ENCODE data around the gene ROBO2.

ROBO2 gene

DNA sequence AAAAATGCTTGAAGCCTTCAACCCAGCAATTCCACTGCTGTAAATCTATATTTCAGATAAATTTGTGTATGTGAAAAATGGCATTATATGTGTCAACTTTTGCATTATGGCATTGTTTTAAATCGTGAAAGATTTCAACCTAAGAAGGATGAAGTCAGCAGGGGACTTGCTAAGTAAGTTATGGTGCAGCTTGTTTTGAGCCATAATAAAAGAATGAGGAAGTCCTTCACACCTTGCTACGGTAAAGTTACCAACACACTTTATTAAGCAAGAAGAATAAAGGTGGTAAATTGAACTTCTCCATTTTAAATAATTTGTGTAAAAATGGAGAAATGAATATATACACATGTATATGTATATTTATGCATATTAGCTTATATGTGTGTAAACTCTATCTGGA, 371.4 kb downstream of the ROBO2 start:
- no peaks in the 10 kb centered on the region for H4K20me1 ChIP-seq
- no peaks in the 10 kb centered on the region for H3K27me3 ChIP-seq
- peaks cover 11% of the 10 kb centered on the region for H3K9me3 ChIP-seq
- no peaks in the 10 kb centered on the region for H3K36me3 ChIP-seq
- H3K4me1 ChIP-seq, result no peaks in the 10 kb centered on the region
- H3K4me3 ChIP-seq, result no peak overlapping the region
- no peak overlapping the region for H3K9ac ChIP-seq
- H3K4me2 ChIP-seq, result no peak overlapping the region
- no peak for TF ChIP-seq Cebpa-rat (IDR thresholded peaks at IDR 0.05)
- no peak overlapping the region for H3K27ac ChIP-seq

DNA sequence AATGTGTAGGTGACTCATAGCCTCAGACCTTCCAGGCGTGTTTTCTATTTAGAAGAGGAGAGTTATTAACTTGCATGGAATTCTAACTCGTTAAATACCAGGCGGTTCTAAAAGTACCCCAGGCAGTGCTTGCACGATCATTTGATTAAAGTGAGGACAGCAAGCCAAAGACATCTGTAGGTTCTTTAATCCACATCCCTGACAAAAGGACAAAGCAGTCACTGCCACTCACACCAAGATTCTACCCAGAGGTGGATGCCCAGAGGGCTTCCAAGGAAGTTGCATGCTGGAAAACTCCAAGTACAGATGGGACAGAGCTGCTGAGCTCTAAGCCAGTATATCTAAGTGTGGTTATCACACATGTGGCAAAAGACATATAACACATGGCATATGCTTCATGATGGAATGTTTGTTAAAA, 372.1 kb downstream of the ROBO2 start:
- Histone ChIP-seq H3K9ac (no peak overlapping the region), H3K4me1 (no peaks in the 10 kb centered on the region), H3K36me3 (no peaks in the 10 kb centered on the region), H3K27me3 (no peaks in the 10 kb centered on the region), H3K4me2 (no peak overlapping the region), H4K20me1 (no peaks in the 10 kb centered on the region), H3K27ac (no peak overlapping the region), H3K9me3 (peaks cover 11% of the 10 kb centered on the region), H3K4me3 (no peak overlapping the region)
- TF ChIP-seq Cebpa-rat (IDR thresholded peaks at IDR 0.05), result no peak

DNA sequence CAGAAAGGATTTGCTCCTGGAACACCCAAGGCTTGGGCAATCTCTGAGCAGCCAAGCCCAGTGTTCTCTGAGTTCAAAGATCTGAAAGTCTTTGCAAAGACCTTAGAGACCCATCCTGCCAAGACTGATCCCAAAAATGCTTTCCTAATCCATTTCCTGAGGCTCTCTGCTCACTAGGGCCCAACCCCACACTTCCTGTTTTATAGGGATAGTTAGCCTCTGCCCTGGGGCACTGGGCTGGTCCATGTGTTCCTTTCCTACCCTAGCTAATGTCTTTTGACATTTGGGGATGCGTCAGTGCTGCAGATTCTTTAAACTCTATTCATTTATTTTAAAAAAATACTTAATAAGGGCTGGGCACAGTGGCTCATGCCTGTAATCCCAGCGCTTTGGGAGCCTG, 372.7 kb downstream of the ROBO2 start:
- no peaks in the 10 kb centered on the region for H3K4me1 ChIP-seq
- H3K27me3 ChIP-seq, result no peaks in the 10 kb centered on the region
- no peak overlapping the region for H3K27ac ChIP-seq
- peaks cover 11% of the 10 kb centered on the region for H3K9me3 ChIP-seq
- no peak overlapping the region for H3K9ac ChIP-seq
- H4K20me1 ChIP-seq, result no peaks in the 10 kb centered on the region
- H3K36me3 ChIP-seq, result no peaks in the 10 kb centered on the region
- TF ChIP-seq Cebpa-rat (IDR thresholded peaks at IDR 0.05), result no peak
- no peak overlapping the region for H3K4me3 ChIP-seq
- no peak overlapping the region for H3K4me2 ChIP-seq

DNA sequence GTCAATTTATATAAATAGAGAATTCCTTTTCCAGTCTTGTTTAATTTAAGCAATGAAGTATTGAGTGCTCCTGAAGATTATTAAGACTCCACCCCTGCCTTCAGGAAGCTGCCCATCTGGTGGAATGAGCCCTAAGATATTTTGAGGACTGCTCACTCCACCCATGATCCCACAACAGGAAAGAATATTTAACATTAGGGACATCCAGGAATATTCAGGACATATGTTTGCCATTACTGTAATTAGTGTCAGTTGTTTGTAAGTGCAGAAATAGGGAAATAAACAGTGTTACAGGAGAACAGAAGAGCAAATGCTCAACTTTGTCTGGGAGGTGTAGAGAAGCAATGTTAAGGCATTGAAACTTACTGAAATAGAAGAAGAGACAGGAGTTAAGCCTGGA, 375.0 kb downstream of the ROBO2 start:
- no peaks in the 10 kb centered on the region for H3K36me3 ChIP-seq
- H3K9me3 ChIP-seq, result peaks cover 11% of the 10 kb centered on the region
- H4K20me1 ChIP-seq, result no peaks in the 10 kb centered on the region
- no peaks in the 10 kb centered on the region for H3K4me1 ChIP-seq
- no peak for TF ChIP-seq Cebpa-rat (IDR thresholded peaks at IDR 0.05)
- no peak overlapping the region for H3K4me3 ChIP-seq
- no peak overlapping the region for H3K27ac ChIP-seq
- no peak overlapping the region for H3K9ac ChIP-seq
- no peak overlapping the region for H3K4me2 ChIP-seq
- no peaks in the 10 kb centered on the region for H3K27me3 ChIP-seq

DNA sequence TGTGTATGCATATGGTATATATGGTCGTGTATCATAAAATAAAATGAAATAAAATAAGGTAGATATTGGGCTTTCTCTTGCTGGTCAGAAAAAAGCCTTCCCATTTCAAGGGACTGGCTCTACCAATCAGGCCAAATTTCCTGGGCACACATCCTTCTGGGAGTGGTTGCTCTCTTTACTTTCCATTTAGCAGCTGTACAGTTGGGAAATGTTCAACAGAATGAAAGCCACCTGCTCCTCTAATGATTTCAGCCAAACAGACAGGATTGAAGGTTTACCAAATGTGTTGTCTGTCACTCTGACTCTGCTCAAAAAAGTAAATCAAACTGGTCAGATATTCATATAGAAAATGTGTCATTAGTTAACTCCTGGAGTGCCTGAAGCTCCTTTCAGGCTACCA, 380.4 kb downstream of the ROBO2 start:
- Histone ChIP-seq H3K27me3 (no peaks in the 10 kb centered on the region), H4K20me1 (no peaks in the 10 kb centered on the region), H3K4me2 (no peak overlapping the region), H3K36me3 (no peaks in the 10 kb centered on the region), H3K4me3 (no peak overlapping the region), H3K4me1 (no peaks in the 10 kb centered on the region), H3K27ac (no peak overlapping the region), H3K9ac (no peak overlapping the region), H3K9me3 (peaks cover 9% of the 10 kb centered on the region)
- no peak for TF ChIP-seq Cebpa-rat (IDR thresholded peaks at IDR 0.05)

DNA sequence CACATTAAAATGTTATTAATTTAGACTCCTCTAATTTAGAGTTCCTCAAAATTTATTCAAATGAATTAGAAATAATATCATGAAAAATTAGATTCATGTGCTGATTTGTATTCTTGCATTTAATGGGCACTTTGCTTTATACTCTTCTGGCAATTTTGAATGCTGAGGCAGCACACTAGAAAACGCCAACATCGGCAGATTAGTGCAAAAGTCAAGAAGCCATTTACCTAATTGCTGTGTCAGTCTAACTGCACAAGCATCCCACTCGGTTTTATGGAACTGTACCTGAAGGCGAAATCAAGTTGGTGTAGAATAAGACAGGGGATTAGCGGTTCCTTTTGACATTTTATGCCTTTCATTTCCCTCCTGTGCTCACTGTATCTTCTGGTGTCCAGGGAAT, 382.0 kb downstream of the ROBO2 start:
- H3K4me2 ChIP-seq, result no peak overlapping the region
- H3K27me3 ChIP-seq, result no peaks in the 10 kb centered on the region
- H3K4me3 ChIP-seq, result no peak overlapping the region
- no peak for TF ChIP-seq Cebpa-rat (IDR thresholded peaks at IDR 0.05)
- no peaks in the 10 kb centered on the region for H3K9me3 ChIP-seq
- H3K9ac ChIP-seq, result no peak overlapping the region
- H3K36me3 ChIP-seq, result no peaks in the 10 kb centered on the region
- no peak overlapping the region for H3K27ac ChIP-seq
- no peaks in the 10 kb centered on the region for H4K20me1 ChIP-seq
- H3K4me1 ChIP-seq, result no peaks in the 10 kb centered on the region

DNA sequence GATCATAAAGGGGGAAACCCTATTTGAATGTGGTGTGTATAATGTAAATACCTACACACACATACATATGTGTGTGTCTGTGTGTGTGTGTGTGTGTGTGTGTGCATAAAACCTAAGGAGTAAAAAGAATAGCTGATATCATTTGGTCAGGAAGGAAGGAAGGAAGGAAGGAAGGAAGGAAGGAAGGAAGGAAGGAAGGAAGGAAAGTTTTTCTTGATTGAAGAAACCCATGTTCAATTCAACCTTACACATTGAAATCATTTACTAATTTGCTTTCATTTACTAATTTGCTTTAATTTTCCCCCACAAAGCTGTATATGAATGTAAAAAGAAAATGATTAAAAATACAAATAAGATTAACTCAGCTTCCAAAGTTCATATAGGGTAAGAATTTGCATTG, 386.6 kb downstream of the ROBO2 start:
- Histone ChIP-seq H3K27ac (no peak overlapping the region), H3K4me3 (no peak overlapping the region), H3K4me1 (no peaks in the 10 kb centered on the region), H3K36me3 (no peaks in the 10 kb centered on the region), H3K4me2 (no peak overlapping the region), H3K27me3 (no peaks in the 10 kb centered on the region), H3K9me3 (no peaks in the 10 kb centered on the region), H3K9ac (no peak overlapping the region), H4K20me1 (no peaks in the 10 kb centered on the region)
- no peak for TF ChIP-seq Cebpa-rat (IDR thresholded peaks at IDR 0.05)

DNA sequence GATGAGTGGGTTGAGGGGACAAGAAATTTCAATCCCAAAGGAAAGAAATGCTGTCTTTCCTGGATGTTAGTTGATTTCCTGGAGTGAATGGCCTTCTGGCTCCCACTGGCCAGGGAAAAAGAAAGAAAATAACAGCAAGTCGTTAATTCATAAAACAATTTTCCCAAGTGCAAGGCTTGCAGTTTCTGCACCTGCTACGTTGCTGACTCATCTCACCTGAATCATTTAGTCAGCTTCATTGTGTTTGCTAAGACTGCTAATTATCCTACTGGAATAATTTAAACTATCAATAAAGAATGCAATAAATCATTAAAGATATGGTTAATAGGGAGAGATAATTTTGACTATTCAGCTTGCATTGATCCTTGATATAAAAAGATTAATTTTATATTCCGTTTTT, 387.6 kb downstream of the ROBO2 start:
- TF ChIP-seq Cebpa-rat (IDR thresholded peaks at IDR 0.05), result no peak
- no peak overlapping the region for H3K27ac ChIP-seq

DNA sequence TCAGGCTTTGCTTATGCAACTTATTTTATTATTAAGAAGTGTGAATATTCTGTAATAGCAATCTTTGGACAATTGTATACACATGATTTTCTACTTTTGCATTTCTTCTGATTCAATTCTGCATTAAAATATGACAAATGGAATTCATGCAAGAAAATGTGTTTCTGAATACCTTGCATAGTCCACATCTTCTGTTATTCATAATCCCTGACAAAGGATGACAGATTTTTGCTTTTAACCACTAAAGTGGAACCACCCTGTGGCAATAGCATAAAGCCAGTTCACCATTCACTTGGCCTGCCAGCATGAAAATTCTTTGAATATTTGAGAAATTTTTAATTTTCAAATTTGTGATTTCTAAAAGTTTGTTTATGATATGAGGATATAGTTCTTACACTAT, 397.0 kb downstream of the ROBO2 start:
- H3K27me3 ChIP-seq, result no peaks in the 10 kb centered on the region
- TF ChIP-seq Cebpa-rat (IDR thresholded peaks at IDR 0.05), result no peak

More for the DNA sequence above, 387.6 kb downstream of the ROBO2 start:
- Histone ChIP-seq H3K9ac (no peak overlapping the region), H3K36me3 (no peaks in the 10 kb centered on the region), H3K9me3 (no peaks in the 10 kb centered on the region), H3K4me1 (no peaks in the 10 kb centered on the region), H3K27me3 (no peaks in the 10 kb centered on the region), H3K4me2 (no peak overlapping the region), H4K20me1 (no peaks in the 10 kb centered on the region), H3K4me3 (no peak overlapping the region)

DNA sequence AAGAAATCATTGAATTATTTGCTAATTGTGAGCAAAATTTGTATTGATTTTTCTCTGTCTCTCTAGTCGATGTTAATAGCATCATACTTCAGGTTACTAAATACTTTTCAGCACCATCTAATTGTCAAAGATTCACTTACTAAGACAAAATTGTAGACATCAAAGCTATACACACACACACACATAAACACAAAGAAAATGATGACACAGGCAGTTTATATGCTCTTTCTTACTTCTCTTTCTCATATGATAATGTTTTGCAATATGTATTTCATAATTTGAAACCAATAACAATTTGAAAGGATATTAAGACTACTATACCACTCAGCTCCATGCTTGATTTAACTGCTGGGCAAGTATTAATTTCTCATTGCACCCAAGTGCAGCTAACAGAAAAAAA, 406.2 kb downstream of the ROBO2 start:
- no peaks in the 10 kb centered on the region for H3K27me3 ChIP-seq
- no peak overlapping the region for H3K27ac ChIP-seq
- no peaks in the 10 kb centered on the region for H3K9me3 ChIP-seq
- no peaks in the 10 kb centered on the region for H3K36me3 ChIP-seq
- H4K20me1 ChIP-seq, result no peaks in the 10 kb centered on the region
- no peak overlapping the region for H3K4me2 ChIP-seq
- H3K9ac ChIP-seq, result no peak overlapping the region
- TF ChIP-seq Cebpa-rat (IDR thresholded peaks at IDR 0.05), result no peak
- H3K4me1 ChIP-seq, result no peaks in the 10 kb centered on the region
- H3K4me3 ChIP-seq, result no peak overlapping the region

More for the DNA sequence above, 397.0 kb downstream of the ROBO2 start:
- H3K36me3 ChIP-seq, result no peaks in the 10 kb centered on the region
- no peaks in the 10 kb centered on the region for H3K9me3 ChIP-seq
- H3K4me2 ChIP-seq, result no peak overlapping the region
- no peaks in the 10 kb centered on the region for H3K4me1 ChIP-seq
- H3K4me3 ChIP-seq, result no peak overlapping the region
- no peaks in the 10 kb centered on the region for H4K20me1 ChIP-seq
- no peak overlapping the region for H3K9ac ChIP-seq
- no peak overlapping the region for H3K27ac ChIP-seq

DNA sequence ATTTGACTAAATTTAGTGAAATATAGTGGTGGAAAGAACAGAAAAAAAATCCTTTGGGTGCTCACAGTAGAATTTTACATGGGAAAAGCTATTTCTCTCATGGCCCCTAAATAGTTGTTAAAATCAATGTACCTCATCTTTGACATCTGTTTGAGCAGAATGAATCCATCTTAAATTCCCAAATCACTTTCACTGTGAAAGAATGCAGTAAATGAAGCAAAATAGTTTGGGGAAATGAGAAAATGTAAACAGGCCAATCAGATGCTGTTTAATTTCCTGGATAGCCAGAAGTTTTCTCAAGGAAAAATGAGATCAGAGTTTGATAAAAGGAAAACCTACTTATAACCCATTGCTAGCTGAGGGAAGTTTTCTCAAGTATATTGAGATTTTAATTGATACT, 406.9 kb downstream of the ROBO2 start:
- TF ChIP-seq Cebpa-rat (IDR thresholded peaks at IDR 0.05), result no peak
- Histone ChIP-seq H3K9me3 (no peaks in the 10 kb centered on the region), H3K4me2 (no peak overlapping the region), H3K36me3 (no peaks in the 10 kb centered on the region), H3K27me3 (no peaks in the 10 kb centered on the region), H3K27ac (no peak overlapping the region), H3K4me1 (no peaks in the 10 kb centered on the region), H4K20me1 (no peaks in the 10 kb centered on the region), H3K4me3 (no peak overlapping the region), H3K9ac (no peak overlapping the region)
